ENCODE results near the gene BLCAP.
"Not testable (repeated sequence)": the region's sequence is repeated elsewhere in the genome, so short reads cannot be mapped to it uniquely, and the experiment has no call there.

The BLCAP gene

DNA sequence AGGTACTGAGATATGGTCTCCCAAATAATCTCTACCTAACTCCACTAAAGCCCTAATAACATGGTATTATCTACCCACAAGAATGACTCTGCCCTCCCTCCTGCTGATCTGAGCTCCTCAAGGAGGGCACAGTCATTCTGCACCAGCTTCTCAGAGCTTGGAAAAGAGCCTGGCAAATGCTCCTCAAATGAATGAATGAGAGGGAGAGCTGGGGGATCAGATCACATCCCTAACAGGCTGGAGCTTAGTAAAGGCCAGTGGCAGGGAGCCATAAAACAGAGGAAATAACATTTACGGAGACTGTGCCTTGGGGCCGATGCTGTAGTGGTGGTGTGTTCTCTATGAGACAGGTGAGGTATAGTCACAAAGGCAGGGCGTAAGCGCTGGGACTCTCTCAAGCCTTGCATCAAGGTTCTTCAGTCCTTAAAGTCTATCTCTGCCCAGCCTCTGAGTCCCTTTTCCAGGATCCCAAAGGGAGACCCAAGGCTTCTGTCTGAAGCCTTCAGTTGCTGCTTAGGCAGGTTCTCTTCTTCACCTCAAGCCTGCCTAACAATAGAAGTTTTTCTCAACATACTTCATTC, 13.8 kb downstream of the BLCAP start:
- peak; percentile 26 for DNase-seq

DNA sequence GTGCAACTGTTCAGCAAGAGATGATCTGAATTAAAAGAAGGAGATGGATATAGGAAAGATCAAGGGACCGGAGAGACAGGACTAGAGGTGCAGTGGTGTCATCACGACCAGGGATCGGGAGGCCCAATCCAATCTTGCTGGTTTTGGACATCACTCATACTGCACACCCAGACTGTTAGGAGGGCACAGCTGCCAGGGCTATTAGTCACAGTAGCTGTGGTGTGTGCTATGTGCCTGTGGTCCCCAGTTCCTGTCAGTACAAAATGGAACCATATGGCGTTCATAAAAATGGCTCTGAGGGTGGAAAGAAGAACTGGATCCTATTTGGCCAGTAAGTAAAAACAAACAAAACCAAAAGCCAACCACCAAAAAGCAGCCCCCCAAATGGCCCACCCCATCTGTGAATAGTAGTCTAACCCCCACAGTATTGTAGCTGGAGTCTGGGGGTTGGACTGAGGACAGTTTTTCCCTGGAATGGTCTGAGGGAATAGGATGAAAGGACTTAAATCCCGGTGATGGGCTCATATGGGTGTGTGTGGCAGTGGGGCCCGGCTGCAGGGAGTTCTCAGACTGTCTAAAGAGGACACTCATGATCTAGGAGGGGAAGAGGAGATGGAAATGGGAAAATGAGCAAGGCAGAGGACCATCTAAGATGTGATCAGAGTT, 15.9 kb downstream of the BLCAP start:
- no peak for DNase-seq

DNA sequence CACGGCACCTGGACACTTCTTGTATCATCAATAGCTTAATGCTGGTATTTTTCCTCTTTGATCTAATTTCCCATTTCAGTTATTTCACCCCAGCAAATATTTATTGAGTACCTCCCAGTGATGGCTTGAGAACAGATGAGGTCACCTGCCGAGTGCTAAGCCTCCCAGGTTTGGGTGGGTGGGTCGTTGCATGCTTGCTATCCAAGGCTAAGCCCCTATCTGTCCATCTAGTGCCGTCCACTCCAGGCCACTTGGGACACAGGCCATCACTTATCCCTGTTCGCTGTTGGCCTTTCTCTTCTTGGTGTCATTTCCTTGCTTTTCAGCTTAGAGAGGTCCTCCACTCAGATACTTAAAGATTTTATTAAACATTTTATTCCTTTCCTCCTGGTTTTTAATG, 17.4 kb downstream of the BLCAP start:
- no peak for DNase-seq

DNA sequence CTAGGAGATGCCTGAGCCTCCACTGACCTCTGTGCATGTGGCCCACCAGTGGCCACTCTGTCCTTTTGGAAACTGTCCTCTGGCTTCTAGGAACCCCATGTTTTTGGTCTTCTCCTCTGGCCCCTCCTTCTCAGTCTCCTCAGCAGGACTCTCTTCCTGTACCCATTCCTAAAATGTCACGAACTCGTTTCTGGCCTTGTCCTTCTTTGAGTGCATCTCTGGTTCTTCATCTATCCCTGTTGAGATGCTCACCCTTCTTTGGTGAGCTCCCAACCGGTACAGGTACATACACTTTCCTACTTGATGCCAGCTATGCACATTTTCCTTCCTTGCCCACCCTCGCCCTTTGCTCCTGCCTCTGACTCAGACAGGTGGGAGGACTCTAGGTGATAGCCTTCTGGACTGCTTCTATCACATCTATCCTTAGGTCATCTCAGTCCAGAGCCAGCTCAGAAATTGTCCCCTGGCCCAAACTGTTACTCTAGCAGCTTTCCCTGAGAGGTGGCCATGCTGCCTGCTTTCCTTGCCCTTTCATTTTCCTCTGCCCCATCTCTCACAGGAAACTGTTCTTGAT, 21.4 kb downstream of the BLCAP start:
- no peak for DNase-seq

DNA sequence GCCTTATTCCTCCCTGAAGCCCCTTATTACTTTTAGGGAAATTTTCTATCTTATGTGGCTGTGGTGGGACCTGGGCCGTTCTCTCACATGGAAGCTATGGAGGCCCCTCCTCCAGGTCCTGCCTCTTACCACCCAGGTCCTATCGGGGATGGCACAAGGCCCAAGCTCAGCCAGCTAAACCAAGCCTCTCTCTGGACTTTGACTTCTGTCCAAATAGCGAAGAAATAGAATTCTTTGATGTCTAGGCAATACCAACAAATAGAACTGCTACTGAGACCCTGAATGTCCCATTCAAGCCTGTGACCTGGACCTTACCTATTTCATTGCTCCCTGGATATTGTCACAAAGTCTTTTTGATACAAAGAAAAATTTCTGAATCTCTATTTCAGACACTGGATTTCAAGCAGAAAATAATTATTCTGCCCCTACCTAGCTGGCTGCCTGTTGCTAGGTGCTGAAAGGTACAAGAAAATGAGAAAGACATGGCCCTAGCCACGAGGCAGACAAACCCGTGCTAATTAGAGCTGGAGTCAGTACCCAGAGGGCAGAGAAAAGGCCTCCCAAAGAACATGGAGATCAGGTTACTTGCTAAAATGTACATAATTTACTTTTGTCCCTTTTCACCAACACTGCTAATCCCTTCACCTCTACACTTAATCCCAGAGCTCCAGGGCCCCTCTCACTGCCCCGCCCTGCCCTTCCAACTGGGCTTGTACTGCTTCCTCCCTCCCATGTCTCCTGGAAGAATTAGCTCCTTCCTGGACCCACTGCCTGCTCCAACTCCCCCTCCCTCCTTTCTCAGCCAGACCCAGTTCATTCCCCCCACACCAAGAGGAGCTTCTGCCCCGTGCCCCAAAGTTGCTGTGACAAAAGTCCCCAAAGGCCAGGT, 22.2 kb downstream of the BLCAP start:
- DNase-seq = peak; percentile 77

DNA sequence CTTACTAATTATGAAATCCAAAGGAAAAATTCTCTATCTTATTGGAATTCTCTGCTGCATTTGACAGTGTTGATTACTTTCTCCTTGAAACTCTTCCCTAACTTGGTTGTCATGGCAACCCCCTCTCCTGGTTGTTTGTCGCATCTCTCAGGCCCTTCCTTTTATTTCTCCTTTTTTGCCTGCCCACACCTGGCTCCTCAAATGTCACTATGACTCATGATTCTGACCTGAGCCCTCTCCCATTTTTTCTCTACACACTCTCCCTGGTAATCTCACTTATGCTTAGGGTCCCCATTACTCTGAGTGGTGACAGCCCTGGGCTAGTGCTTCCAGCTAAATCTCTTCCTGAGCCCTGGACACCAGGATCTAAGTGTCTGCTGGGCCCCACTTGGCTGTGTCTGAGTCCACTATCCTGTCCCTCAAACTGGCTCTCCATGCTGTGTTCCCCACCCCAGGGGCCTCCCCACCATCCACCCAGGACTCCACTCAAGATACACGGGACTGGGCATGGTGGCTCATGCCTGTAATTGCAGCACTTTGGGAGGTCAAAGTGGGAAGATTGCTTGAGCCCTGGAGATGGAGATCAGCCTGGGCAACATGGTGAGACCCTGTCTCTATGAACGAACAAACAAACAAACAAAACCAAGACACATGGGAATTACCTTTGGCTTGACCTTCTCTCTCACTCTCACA, 23.1 kb downstream of the BLCAP start:
- DNase-seq = peak; percentile 32

DNA sequence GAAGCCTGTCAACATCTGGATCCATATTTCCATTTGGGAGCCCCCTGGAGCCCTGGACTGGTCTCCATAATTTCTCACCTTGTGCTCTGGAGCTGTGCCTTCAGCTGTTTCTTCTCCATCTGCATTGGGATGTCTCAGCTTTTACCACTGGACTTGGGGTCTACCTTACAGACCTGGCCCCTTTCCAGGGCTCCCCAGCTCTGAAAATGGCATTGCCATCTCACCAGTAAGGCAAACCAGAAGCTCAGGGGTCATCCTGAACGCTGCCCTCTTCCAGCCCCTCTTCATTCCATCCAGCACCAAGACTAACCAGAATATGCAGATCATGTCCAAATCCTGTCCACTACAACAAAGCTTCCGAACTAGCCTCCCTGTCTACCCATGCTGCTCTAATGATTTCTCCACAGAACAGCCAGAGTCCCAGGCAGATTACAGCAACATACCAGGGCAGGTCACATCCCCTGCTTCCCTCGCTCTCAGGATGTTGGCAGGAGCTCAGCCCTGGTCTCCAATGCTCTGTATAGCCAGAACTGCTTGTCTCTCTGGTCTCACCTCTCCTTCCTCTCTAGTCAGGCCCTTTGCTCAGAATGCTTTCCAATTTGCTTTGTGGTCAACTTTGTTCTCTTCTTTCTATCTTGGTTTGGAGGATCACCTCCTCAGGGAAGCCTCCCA, 24.3 kb downstream of the BLCAP start:
- no peak for DNase-seq

DNA sequence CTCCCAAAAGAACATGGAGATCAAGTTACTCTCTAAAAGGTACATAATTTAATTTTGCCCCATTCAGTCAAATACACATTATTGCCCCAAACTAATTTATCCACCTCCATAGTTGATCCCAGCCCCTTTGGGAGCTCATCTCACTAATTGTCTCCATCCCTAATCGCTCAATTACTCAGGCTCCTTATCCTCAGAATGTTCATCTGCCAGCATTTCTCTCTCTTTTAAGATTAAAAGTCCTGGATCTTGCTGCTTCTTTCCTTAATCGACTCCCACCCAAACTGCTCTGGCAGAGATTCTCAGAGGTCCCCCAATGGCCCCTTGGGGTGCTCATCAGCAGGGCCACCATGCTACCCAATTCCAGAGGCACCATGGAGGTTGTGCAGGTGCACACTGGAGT, 25.0 kb downstream of the BLCAP start:
- DNase-seq = peak; percentile 85

DNA sequence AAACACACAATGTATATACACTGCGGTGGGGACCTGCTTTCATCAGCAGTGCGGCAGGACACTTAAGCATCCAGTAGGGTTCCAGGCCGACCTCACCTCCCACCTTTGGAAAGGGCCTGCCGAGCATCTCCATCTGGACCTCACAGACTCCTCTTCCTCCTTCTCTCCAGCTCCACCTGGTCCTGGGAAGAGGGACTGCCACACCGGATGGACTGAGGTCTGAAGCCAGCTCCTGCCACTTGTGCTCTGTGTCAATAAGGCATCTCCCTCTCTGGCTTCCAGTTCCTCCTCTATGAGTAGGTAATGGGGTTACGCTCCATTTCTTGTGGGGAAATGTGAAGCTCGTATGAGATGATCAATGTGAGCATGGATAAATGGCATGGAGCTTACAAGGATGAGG, 25.7 kb downstream of the BLCAP start:
- DNase-seq = peak; percentile 71

DNA sequence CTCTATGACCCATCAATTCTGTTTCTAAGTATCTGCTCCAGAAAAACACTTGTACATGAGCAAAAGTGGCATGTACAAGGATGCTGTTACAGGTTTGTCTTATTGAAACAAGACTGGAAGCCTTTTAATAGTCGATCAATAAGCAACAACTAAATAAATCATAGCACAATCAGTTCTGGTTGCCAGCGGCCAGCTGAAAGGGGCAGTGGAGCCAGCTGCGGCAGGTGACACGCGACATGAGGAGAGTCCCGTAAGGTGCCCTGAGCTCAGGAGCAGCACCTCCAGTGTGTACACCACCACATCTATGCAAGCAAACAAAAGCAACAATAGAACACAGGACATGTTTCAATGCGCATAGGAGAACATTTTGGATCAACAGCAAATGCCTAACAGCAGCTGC, 27.4 kb downstream of the BLCAP start:
- DNase-seq = no peak

DNA sequence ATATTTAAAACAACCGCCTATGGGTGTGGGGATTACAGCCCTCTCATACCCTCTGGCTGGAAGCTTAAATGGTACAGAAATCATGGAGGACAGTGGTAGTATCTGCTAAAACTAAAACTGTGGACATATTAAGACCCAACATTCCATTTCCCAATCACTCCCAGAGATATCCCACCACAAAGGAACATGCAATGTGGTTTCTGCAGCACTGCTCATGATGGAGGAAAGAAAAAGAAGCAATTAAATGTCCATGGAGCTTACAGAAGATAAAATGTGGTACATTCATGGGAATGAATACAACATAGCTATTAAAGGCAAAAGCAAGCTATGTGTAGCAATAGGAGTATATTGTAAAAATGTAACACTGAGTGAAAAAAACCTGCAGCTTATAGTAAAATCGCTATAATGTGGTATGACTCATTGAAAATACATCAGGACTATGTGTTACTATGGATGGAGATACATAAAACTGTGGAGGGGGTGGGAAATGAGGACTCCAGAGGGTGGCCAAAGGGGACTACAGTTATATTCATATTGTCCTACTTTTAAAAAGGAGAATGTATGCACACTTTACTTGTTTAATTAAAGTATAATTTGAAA, 29.5 kb downstream of the BLCAP start:
- DNase-seq = no peak

DNA sequence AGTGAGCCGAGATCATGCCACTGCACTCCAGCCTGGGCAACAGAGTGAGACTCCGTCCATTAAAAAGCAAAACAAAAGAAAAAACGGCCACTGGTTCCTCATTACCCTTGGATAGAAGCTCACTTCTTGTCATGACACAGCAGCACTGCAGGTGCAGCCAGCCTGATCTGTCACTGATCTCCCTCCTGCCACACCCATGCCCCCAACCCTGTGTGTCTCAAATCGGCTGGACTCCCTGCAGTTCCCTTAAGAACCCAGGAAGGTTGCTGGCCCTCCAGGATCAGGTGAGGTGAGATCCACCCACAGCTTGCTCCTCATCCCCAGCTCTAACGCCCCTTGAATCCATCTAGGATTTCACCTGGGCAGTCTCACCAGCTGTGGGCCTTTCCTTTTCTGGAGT, 32.9 kb downstream of the BLCAP start:
- no peak for DNase-seq

DNA sequence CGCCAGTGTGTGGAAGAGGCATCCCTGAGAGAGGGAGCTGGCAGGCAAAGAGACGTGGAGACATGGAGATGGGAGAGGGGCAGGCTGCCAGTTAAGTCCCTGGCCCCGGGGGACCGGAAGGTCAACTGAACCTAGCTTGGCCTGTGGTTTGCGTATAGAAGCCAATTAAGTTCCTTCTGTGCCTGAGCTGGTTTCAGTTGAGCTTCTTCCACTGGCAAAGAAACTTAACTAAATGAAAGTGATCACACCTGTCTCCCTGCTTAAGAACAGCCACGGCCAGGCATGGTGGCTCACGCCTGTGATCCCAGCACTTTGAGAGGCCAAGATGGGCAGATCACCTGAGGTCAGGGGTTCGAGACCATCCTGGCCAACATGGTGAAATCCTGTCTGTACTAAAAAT, 33.4 kb downstream of the BLCAP start:
- no peak for DNase-seq

DNA sequence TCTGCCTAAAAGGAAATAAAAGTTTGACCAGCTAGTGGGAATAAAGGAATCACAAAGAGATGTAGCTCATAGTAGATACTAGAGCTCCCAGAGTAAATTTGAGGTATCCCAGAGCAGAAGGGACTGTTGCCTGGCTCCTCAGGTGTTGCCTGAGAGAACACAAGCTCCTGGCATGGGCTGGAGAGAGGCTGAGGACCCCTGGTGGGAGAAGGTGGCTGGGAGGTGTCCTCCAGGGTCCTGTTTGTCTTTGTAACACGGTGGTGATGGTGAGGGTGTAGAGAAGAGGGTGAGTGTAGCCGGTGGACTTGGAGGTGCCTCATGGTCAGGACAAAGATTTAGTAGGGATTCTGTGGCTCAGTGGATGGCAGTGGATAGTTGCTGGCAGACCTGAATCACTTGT, 34.7 kb downstream of the BLCAP start:
- DNase-seq = no peak

DNA sequence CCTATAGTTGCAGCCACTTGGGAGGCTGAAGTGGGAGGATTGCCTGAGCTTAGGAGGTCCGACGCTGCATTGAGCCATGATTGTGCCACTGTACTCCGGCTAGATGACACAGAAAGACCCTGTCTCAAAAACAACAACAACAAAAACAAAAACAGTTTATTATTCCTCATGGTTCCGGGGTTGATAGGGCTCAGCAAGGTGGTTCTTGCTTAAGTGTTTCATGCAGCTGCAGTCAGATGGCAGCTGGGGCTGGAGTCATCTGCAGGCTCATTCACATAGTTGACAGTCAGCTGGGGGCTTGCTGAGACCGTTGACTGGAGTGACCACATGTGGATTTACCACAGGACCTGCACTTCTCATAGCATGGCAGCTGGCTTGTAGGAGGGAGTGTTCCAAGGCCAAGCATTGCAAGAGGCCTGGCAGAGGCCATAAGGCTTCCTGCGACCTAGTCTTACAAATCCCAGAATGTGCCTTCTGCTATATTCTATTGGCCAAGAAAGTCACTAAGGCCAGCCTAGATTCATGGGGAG, 35.5 kb downstream of the BLCAP start:
- no peak for DNase-seq

DNA sequence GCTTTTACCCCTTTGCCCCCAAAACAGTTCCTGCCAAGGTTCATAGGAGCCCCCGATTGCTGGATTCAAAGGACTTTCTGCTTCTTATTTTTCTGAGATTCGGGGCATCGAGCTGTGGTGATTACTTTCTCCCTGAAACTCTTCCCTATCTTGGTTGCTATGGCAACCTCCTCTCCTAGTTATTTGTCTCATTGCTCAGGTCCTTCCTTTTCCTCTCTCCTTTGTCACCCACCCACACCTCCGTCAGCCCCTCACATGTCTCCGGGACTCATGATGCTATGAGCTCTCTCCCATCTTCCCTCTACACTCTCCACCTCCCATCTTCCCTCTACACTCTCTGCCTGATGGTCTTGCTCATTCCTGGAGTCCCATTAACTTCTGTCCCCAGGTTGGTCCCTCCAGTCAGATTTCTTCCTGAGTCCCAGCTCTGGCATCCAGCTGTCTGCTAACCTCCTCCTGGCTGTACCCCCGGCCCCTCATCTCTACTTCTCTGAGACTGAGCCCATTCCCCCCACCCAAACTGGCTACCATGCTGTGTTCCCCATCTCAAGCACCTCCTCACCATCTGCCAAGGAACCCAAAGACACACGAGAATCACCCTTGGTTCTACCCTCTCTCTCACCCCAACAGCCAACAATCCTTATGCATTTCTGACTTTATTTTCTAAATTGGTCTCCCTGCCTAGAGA, 36.9 kb downstream of the BLCAP start:
- no peak for DNase-seq

DNA sequence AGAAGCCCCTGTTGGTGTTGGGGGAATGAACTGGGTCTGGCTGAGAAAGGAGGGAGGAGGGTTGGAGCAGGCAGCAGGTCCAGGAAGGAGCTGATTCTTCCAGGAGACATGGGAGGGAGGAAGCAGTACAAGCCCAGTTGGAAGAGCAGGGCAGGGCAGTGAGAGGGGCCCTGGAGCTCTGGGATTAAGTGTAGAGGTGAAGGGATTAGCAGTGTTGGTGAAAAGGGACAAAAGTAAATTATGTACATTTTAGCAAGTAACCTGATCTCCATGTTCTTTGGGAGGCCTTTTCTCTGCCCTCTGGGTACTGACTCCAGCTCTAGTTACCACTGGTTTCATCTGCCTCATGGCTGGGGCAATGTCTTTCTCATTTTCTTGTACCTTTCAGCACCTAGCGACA, 41.5 kb downstream of the BLCAP start:
- DNase-seq = not testable (repeated sequence)

DNA sequence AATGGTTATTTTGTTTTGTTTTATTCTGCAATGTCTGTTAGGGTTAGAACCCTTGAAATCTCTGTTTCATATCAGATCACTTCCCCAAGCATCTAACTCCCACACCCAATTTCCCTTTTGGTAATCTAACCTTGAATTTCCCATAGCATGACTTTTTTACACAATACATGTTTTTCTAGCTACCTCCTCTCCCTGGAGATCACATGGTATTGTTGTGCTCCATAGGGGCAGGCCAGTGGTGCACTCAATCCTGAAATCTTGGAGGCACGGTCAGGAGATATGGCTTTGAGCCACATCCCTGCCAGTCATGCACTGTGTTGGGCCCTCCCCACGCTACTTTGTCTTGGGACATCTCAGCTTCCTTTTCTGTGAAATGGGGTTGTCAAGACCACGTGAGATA, 43.3 kb downstream of the BLCAP start:
- no peak for DNase-seq

DNA sequence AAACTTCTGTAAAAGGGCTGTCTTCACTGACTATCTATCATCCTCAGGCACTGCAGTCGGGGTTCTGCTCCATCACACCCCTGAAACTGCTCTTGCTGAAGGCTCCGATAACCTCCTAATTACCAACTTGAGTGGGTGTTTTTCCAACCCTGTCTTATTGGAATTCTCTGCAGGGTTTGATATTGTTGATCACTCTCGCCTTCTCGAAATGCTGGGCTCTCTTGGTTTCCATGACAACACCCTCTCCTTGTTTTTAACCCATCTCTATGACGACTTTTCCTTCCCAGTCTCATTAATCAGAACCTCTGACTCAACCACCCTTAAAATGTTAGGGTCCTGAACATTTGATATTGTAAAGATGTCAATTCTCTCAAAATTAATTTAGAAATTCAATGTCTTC, 46.1 kb downstream of the BLCAP start:
- no peak for DNase-seq

DNA sequence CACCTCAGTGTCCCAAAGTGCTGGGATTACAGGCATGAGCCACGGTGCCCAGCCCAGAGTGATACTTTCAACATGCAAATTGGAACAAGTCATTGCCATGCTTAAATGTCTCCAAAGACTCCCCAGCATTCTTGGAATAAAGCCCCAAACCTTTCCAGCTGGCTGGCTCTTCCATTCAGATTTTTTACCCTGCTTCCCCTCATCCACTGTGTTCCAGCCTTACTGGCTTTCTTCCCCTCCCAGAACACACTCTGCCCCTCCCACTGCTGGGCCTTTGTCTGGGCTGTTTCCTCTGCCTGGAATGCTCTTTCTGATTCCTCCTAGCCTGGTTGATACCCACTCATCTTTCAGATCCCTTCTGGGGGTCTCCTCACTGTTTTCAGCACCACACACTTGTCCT, 46.8 kb downstream of the BLCAP start:
- DNase-seq = no peak

Measured in NCI-H82 (cell line).